Adrenal gland (tissue), 5 donors: ENCODE data around the gene ZBTB38.

ENCODE experiments used
- POLR2A ChIP-seq, 2 donors: fragments of 450-650 bp; IDR thresholded peaks; one replicate each; pipeline ENCODE4 v1.6.1; 2017; ENCODE audit warnings: antibody characterized with exemption in 2 of 2, mild to moderate bottlenecking in 2 of 2, moderate library complexity in 1 of 2
- TF ChIP-seq, protein P1 (sequence below), 6 experiments: fragments of 450-650 bp in 4 of 6; fragments of 200-600 bp in 2 of 6; sonication (generic) in 1 of 6; IDR thresholded peaks; 1 replicate in 5 of 6; 2 replicates in 1 of 6; pipeline versions ENCODE4 v1.5.1 to v1.8.0; 2016 to 2021; ENCODE audit warnings: antibody characterized with exemption in 6 of 6, mild to moderate bottlenecking in 2 of 6, moderate library complexity in 1 of 6
- donor health status: DM: no; HTN: no; CAD: no.

DNA sequence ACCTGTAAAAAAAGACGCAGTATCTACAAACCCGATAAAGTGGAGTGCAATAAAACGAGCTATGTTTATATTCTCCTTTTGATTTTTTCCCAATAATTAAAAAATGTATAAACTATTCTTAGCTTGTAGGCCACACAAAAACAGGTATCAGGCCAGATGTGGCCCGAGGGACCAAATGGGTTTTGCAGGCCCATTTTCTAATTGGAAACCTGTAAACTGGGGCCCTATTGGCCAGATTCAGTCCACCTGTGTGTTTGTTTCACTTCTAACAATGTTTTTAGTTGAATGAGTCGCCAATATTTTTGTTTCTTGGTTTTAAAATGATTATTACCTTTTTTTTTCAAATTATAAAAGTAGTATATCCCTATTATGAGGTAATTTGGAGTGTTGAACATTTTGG lies 29.7 kb downstream of the ZBTB38 start:
- TF ChIP-seq, protein P1, sequence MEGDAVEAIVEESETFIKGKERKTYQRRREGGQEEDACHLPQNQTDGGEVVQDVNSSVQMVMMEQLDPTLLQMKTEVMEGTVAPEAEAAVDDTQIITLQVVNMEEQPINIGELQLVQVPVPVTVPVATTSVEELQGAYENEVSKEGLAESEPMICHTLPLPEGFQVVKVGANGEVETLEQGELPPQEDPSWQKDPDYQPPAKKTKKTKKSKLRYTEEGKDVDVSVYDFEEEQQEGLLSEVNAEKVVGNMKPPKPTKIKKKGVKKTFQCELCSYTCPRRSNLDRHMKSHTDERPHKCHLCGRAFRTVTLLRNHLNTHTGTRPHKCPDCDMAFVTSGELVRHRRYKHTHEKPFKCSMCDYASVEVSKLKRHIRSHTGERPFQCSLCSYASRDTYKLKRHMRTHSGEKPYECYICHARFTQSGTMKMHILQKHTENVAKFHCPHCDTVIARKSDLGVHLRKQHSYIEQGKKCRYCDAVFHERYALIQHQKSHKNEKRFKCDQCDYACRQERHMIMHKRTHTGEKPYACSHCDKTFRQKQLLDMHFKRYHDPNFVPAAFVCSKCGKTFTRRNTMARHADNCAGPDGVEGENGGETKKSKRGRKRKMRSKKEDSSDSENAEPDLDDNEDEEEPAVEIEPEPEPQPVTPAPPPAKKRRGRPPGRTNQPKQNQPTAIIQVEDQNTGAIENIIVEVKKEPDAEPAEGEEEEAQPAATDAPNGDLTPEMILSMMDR (IDR thresholded peaks at IDR 0.05), result no peak
- no peak for TF ChIP-seq POLR2A (IDR thresholded peaks at IDR 0.05)
